Muscle layer of duodenum (tissue), 2 donors: Measurements from ENCODE around the gene KRT23.

Experiments used
- H3K27ac ChIP-seq: one replicate; pipeline ENCODE4 v1.7.0; 2013; ENCODE audit warnings: mild to moderate bottlenecking, low read length
- H3K27me3 ChIP-seq: one replicate; pipeline ENCODE4 v1.7.0; 2013; ENCODE audit warnings: low read depth, mild to moderate bottlenecking, control low read depth, low read length
- H3K36me3 ChIP-seq, 2 donors: one replicate each; pipeline ENCODE4 v1.7.0; 2013; ENCODE audit warnings: low read length in 2 of 2, control low read depth in 1 of 2, mild to moderate bottlenecking in 1 of 2; ENCODE audit not compliant: insufficient read depth in 2 of 2, control insufficient read depth in 1 of 2
- H3K4me1 ChIP-seq, 2 donors: one replicate each; pipeline ENCODE4 v1.7.0; 2013; ENCODE audit warnings: low read length in 2 of 2, mild to moderate bottlenecking in 2 of 2, control low read depth in 1 of 2, moderate library complexity in 1 of 2; ENCODE audit not compliant: insufficient read depth in 2 of 2, control insufficient read depth in 1 of 2
- H3K4me3 ChIP-seq, 2 donors: one replicate each; pipeline ENCODE4 v1.7.0; 2013; ENCODE audit warnings: low read length in 2 of 2, low read depth in 1 of 2, mild to moderate bottlenecking in 1 of 2
- H3K9me3 ChIP-seq, 2 donors: one replicate each; pipeline ENCODE4 v1.7.0; 2013; ENCODE audit warnings: low read length in 2 of 2, control low read depth in 1 of 2, mild to moderate bottlenecking in 1 of 2; ENCODE audit not compliant: control insufficient read depth in 1 of 2
- donor health status: healthy.

KRT23 gene

DNA sequence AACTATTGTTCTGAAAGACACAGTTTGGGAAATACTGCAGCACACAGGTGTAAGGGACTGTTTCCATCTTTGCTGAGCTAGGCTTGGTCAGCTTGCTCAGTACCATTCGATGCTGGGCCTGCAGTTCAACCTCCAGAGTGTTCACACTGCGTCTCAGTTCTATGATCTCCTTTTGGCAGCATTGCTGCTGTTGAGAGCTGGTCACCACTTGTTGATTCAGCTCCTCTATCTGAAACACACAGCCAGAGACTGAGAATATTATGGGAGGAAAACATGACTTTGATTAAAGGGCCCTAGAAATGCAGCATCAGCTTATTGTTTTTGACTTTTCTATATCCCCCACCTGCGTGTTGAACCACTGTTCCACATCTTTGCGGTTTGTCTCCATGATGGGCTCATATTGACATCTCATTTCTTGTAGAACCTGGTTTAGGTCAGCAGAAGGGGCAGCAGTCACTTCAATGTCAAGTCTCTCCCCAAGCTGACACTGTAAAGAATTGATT lies 24.7 kb upstream of the KRT23 start:
- Histone ChIP-seq H3K27me3 (no peaks in the 10 kb centered on the region), H3K36me3 (no peaks in the 10 kb centered on the region), H3K9me3 (no peaks in the 10 kb centered on the region), H3K27ac (no peak overlapping the region), H3K4me1 (no peaks in the 10 kb centered on the region), H3K4me3 (no peak overlapping the region)

- no peaks in the 10 kb centered on the region for H3K36me3 ChIP-seq
These were observed 24.1 kb upstream of the KRT23 start for GRCh38 chr17:40961591-40961990.

GRCh38 chr17:40960144-40960543 lies 22.7 kb upstream of the KRT23 start:
- Histone ChIP-seq H3K9me3 (no peaks in the 10 kb centered on the region), H3K4me1 (no peaks in the 10 kb centered on the region), H3K36me3 (no peaks in the 10 kb centered on the region), H3K27me3 (no peaks in the 10 kb centered on the region), H3K27ac (no peak overlapping the region), H3K4me3 (peak overlapping the region in 1 of 2 donors; percentile 32)

More at GRCh38 chr17:40961591-40961990, 24.1 kb upstream of the KRT23 start:
- no peaks in the 10 kb centered on the region for H3K27me3 ChIP-seq
- no peak overlapping the region for H3K27ac ChIP-seq
- no peak overlapping the region for H3K4me3 ChIP-seq
- no peaks in the 10 kb centered on the region for H3K9me3 ChIP-seq
- H3K4me1 ChIP-seq = no peaks in the 10 kb centered on the region

DNA sequence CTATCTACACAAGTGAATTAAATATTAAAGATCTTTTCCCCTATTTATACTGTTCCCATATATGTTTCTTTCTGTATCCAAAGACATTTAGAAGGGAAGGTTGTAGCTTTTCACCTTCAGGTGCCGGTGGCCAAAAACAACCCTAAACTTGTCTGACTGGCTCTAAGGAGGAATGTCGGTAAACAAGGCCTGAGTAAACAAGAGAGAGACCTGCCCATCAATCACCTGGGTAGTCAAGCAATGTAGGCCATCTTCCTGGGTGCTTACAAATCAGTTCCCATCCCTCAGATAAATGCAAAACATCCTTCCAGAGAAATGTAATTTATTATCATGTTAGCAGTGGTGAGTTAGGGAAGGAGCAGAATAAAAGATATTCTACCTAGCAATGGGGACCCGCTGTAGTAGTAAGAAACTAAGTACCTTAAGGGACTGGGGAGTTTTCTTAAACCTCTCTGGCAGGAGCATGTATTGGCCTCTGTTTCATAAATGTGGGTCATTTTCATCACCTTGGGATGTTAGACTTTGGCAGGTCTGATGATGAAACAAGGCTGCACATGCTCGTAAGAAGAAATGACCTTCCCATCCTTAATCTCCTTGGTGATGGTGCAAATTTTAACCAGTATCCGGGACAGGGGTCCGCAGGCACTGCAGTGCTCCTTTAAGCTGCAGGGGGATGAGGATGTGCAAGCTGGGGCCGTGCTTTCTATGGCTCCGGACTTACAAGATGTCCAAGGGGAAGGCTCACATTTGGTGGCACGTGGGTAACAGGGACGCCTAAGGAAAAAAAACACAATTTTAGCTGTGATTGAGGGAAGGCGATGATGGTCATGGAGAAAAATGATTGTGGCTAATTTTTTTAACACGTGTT lies 20.9 kb upstream of the KRT23 start:
- no peaks in the 10 kb centered on the region for H3K9me3 ChIP-seq
- no peaks in the 10 kb centered on the region for H3K4me1 ChIP-seq
- no peaks in the 10 kb centered on the region for H3K27me3 ChIP-seq
- H3K27ac ChIP-seq = no peak overlapping the region
- no peaks in the 10 kb centered on the region for H3K36me3 ChIP-seq
- no peak overlapping the region for H3K4me3 ChIP-seq

DNA sequence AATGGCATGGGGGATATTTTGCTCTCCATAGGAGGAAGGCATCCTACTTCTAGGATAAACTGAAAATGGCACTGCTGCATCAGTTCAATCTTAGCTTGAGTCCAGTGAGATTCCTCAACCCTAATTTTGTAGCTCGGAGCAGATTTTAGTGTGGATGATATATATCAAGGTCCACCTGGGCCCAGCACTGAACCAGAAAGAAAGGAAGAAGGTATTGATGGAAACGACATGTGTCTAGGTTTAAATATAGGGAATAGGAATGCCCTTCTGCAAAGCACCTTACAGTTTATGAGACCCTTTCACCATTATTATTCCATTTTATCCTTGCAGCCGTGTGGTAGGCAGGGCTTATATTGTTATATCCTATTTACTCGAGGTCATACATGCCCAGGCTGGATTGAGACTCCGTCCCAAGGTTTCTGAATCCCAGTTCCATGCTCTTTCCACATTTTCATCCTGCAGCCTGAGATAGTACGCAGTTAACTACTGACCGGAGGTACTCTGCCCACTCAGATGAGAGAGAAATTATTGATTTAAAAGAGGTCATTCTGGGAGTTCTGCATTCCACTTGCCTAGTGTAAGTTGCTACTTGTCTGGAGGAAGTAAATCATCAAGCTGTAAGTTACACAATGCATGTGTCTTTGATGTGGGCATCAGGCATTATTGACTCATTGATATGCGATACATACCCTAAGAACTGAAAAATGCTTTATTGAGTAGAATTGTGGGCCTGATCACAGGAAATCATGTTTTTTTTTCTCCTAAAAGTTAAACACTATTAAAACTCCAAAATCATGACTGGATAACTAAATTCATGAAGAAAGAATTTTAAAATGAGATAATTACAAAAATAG lies 19.2 kb upstream of the KRT23 start:
- no peak overlapping the region for H3K4me3 ChIP-seq
- no peaks in the 10 kb centered on the region for H3K36me3 ChIP-seq
- H3K4me1 ChIP-seq = no peaks in the 10 kb centered on the region
- no peaks in the 10 kb centered on the region for H3K9me3 ChIP-seq
- no peaks in the 10 kb centered on the region for H3K27me3 ChIP-seq
- no peak overlapping the region for H3K27ac ChIP-seq

- no peaks in the 10 kb centered on the region for H3K9me3 ChIP-seq
- no peaks in the 10 kb centered on the region for H3K27me3 ChIP-seq
- no peaks in the 10 kb centered on the region for H3K4me1 ChIP-seq
- H3K27ac ChIP-seq = no peak overlapping the region
- no peaks in the 10 kb centered on the region for H3K36me3 ChIP-seq
- no peak overlapping the region for H3K4me3 ChIP-seq
These were observed 16.4 kb upstream of the KRT23 start for GRCh38 chr17:40953881-40954280.

GRCh38 chr17:40952661-40953060 lies 15.2 kb upstream of the KRT23 start:
- Histone ChIP-seq H3K36me3 (no peaks in the 10 kb centered on the region), H3K9me3 (no peaks in the 10 kb centered on the region), H3K27me3 (no peaks in the 10 kb centered on the region), H3K4me3 (no peak overlapping the region), H3K27ac (no peak overlapping the region), H3K4me1 (no peaks in the 10 kb centered on the region)

DNA sequence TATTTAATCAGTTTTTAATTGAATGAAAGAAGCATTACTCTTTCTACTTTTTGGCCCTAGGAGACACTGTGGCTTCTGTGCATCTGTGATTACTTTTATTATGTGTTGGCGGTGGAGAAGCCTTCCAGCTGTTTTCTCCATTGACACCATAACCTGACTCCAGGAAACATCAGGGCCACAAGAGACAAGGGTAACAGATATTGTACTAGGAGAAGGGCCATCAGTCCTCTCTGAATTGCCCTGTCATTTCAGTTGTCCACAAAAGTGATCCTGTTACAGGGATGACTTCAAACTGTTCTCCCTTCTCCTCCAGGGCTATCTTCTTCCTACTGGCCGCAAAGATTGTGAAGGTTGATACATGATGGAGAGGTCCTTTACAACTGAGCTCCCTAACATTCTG lies 14.7 kb upstream of the KRT23 start:
- Histone ChIP-seq H3K36me3 (no peaks in the 10 kb centered on the region), H3K27ac (no peak overlapping the region), H3K4me1 (no peaks in the 10 kb centered on the region), H3K9me3 (no peaks in the 10 kb centered on the region), H3K27me3 (no peaks in the 10 kb centered on the region), H3K4me3 (no peak overlapping the region)

- no peaks in the 10 kb centered on the region for H3K36me3 ChIP-seq
- no peaks in the 10 kb centered on the region for H3K9me3 ChIP-seq
- no peak overlapping the region for H3K4me3 ChIP-seq
- H3K4me1 ChIP-seq = no peaks in the 10 kb centered on the region
- H3K27me3 ChIP-seq = peaks cover 4% of the 10 kb centered on the region
- no peak overlapping the region for H3K27ac ChIP-seq
These were observed 13.7 kb upstream of the KRT23 start for GRCh38 chr17:40951011-40951622.

GRCh38 chr17:40950176-40950575 lies 12.7 kb upstream of the KRT23 start:
- Histone ChIP-seq H3K36me3 (no peaks in the 10 kb centered on the region), H3K4me3 (no peak overlapping the region), H3K27ac (no peak overlapping the region), H3K27me3 (peaks cover 4% of the 10 kb centered on the region), H3K9me3 (no peaks in the 10 kb centered on the region), H3K4me1 (no peaks in the 10 kb centered on the region)

DNA sequence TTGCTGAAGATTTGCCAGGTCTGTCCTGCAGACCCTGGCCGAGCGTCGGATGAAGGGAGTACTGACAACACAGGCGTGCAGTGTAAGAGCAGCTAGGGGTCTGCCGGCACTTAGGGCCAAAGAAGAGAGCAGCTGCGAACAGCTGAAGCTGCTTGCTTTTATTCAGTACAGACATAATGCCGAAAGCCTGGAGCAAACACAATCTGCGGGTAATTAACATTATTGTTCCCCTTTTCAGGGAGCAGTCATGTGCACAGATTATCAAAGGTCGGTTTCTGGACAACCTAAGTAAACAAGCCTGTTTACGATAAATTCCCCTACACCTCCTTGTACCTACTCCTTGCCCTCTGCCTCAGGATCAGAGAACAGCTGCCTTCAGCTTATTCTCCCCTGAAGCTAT lies 12.0 kb upstream of the KRT23 start:
- Histone ChIP-seq H3K36me3 (no peaks in the 10 kb centered on the region), H3K27me3 (peaks cover 4% of the 10 kb centered on the region), H3K27ac (no peak overlapping the region), H3K4me1 (no peaks in the 10 kb centered on the region), H3K4me3 (no peak overlapping the region), H3K9me3 (no peaks in the 10 kb centered on the region)
